SK-N-SH treated with all-trans-retinoic acid at 6 μM for 48 hours (cell line): Measurements from ENCODE around the gene EFHD1.

ENCODE experiments used
- OSR1 ChIP-seq: fragments of 250-450 bp; sonication (Bioruptor Pico); IDR thresholded peaks from 2 replicates; pipeline ENCODE4 v1.8.0; 2022; ENCODE audit warnings: moderate library complexity, mild to moderate bottlenecking, inconsistent platforms
- ZFP30 ChIP-seq: fragments of 450-650 bp; formaldehyde crosslinking; IDR thresholded peaks from 2 replicates; pipeline ENCODE4 v1.5.0; 2022; ENCODE audit warnings: mild to moderate bottlenecking, moderate library complexity
- TF ChIP-seq, protein P1 (sequence below): fragments of 250-450 bp; sonication (Bioruptor Pico); IDR thresholded peaks from 2 replicates; pipeline ENCODE4 v1.5.1; 2020; ENCODE audit warnings: low read depth, mild to moderate bottlenecking, moderate library complexity
- TF ChIP-seq, protein P2 (sequence below): fragments of 250-450 bp; sonication (Bioruptor Pico); IDR thresholded peaks from 2 replicates; pipeline ENCODE4 v1.8.0; 2020; ENCODE audit warnings: mild to moderate bottlenecking, moderate library complexity, borderline replicate concordance
- TF ChIP-seq, protein P3 (sequence below): fragments of 250-450 bp; sonication (Bioruptor Pico); IDR thresholded peaks from 2 replicates; pipeline ENCODE4 v1.5.1; 2021; ENCODE audit warnings: mild to moderate bottlenecking, moderate library complexity

DNA sequence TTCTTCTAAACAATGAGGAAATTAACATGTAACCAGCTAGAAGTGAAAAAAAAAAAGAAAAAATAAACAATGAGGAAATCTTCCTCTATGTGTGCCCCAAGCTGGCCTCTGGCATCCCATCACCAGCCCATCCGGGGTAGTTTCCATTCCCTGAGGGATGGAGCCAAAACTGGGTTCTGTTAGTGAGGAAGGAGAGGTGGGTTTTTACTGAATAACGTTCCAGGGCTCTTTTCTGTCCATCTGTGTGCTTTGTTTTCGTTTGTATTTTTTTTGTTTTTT is 9.7 kb downstream of the EFHD1 start:
- TF ChIP-seq, protein P1, sequence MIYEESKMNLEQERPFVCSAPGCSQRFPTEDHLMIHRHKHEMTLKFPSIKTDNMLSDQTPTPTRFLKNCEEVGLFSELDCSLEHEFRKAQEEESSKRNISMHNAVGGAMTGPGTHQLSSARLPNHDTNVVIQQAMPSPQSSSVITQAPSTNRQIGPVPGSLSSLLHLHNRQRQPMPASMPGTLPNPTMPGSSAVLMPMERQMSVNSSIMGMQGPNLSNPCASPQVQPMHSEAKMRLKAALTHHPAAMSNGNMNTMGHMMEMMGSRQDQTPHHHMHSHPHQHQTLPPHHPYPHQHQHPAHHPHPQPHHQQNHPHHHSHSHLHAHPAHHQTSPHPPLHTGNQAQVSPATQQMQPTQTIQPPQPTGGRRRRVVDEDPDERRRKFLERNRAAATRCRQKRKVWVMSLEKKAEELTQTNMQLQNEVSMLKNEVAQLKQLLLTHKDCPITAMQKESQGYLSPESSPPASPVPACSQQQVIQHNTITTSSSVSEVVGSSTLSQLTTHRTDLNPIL (CRISPR knock-in tag), result no peak
- TF ChIP-seq OSR1 (CRISPR knock-in tag) (no peak), ZFP30 (CRISPR knock-in tag) (no peak)
- TF ChIP-seq, protein P2, sequence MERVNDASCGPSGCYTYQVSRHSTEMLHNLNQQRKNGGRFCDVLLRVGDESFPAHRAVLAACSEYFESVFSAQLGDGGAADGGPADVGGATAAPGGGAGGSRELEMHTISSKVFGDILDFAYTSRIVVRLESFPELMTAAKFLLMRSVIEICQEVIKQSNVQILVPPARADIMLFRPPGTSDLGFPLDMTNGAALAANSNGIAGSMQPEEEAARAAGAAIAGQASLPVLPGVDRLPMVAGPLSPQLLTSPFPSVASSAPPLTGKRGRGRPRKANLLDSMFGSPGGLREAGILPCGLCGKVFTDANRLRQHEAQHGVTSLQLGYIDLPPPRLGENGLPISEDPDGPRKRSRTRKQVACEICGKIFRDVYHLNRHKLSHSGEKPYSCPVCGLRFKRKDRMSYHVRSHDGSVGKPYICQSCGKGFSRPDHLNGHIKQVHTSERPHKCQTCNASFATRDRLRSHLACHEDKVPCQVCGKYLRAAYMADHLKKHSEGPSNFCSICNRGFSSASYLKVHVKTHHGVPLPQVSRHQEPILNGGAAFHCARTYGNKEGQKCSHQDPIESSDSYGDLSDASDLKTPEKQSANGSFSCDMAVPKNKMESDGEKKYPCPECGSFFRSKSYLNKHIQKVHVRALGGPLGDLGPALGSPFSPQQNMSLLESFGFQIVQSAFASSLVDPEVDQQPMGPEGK, result no peak
- TF ChIP-seq, protein P3, sequence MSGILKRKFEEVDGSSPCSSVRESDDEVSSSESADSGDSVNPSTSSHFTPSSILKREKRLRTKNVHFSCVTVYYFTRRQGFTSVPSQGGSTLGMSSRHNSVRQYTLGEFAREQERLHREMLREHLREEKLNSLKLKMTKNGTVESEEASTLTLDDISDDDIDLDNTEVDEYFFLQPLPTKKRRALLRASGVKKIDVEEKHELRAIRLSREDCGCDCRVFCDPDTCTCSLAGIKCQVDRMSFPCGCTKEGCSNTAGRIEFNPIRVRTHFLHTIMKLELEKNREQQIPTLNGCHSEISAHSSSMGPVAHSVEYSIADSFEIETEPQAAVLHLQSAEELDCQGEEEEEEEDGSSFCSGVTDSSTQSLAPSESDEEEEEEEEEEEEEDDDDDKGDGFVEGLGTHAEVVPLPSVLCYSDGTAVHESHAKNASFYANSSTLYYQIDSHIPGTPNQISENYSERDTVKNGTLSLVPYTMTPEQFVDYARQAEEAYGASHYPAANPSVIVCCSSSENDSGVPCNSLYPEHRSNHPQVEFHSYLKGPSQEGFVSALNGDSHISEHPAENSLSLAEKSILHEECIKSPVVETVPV (CRISPR knock-in tag), result no peak
